A673 (cell line): ENCODE results near the gene HIPK1.

Source experiments
- EZH2 ChIP-seq: fragments of 200-600 bp; sonication (generic); IDR thresholded peaks from 2 replicates; pipeline ENCODE4 v1.6.1; 2017; ENCODE audit warnings: borderline replicate concordance, low read depth, mild to moderate bottlenecking, mixed read lengths, antibody characterized with exemption, low read length; ENCODE audit not compliant: poor library complexity, severe bottlenecking
- TF ChIP-seq, protein P1 (sequence below): fragments of 300-800, 200-600 bp; sonication (generic); conservative IDR thresholded peaks from 2 replicates; pipeline ENCODE4 v1.5.1; 2017; ENCODE audit warnings: low read depth, mild to moderate bottlenecking, antibody characterized with exemption, low read length, moderate library complexity, mixed read lengths

DNA sequence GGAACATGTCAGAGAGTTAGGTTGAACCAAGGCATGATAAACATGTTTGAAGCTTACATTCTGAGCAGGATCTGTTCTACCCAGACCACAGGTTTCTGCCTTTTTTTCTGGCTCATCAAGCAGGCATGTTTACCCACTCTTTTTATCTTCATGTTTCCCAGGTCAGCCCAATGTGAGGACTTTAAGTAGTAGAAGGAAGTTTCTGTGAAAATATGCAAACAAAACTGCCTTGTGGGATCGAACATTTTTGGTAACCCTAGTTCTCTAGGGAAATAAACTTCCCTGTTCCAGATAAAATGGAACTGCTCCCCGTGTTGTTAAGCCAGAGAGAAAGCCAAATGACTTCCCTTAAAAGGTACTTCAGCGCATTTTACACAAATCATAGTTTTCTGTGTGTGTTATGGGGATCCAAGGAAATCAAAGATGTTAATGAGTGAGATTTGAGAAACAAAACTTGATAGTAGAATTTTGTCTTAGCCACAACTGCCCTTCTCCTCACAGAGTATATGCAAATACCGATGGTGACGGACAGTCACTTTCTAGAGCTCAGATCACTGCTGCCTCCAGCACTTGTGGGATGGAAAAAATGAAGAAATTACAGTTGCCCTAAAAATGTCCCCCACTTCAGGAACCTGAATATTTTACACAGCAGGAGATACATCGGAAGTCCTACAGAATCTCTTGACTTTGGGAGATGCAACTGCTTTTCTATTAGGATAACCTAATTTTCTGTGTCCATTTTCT lies 765 bp upstream of the HIPK1 start:
- TF ChIP-seq, protein P1, sequence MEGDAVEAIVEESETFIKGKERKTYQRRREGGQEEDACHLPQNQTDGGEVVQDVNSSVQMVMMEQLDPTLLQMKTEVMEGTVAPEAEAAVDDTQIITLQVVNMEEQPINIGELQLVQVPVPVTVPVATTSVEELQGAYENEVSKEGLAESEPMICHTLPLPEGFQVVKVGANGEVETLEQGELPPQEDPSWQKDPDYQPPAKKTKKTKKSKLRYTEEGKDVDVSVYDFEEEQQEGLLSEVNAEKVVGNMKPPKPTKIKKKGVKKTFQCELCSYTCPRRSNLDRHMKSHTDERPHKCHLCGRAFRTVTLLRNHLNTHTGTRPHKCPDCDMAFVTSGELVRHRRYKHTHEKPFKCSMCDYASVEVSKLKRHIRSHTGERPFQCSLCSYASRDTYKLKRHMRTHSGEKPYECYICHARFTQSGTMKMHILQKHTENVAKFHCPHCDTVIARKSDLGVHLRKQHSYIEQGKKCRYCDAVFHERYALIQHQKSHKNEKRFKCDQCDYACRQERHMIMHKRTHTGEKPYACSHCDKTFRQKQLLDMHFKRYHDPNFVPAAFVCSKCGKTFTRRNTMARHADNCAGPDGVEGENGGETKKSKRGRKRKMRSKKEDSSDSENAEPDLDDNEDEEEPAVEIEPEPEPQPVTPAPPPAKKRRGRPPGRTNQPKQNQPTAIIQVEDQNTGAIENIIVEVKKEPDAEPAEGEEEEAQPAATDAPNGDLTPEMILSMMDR = no peak
- no peak for TF ChIP-seq EZH2
